Measurements from ENCODE around the gene DEFB132.
"Not testable (repeated sequence)": the region's sequence is repeated elsewhere in the genome, so short reads cannot be mapped to it uniquely, and the experiment has no call there.

DEFB132 gene

DNA sequence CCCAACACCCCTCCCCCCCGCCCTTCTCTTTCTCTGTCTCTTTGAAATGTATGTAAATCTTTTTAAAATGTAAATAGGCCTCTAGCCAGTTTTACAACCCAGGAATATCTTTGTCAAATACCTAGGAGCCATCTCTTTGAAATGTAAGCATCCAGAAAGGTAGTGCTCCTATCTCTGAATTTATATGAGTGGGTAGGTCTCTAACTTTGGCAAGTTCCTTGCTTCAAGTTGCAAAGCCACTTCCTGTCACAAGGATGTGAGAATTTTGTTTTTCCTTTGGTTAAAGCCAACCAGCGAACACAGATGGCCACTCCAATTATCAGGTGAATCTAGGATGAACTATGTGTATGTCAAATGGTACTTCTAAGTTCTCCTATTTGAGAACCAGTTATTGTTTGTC lies 6.2 kb upstream of the DEFB132 start:
- no peaks in the 10 kb centered on the region for H3K4me1 Mint-ChIP-seq
- H3K36me3 Mint-ChIP-seq: no peaks in the 10 kb centered on the region
- no peak for DNase-seq (ENCODE audit: low spot score in 2 of 2)
- no peak overlapping the region for H3K27ac Mint-ChIP-seq
- ATAC-seq: no peak
- H3K9me3 Mint-ChIP-seq: no peaks in the 10 kb centered on the region
- no peak overlapping the region for H3K4me3 Mint-ChIP-seq

DNA sequence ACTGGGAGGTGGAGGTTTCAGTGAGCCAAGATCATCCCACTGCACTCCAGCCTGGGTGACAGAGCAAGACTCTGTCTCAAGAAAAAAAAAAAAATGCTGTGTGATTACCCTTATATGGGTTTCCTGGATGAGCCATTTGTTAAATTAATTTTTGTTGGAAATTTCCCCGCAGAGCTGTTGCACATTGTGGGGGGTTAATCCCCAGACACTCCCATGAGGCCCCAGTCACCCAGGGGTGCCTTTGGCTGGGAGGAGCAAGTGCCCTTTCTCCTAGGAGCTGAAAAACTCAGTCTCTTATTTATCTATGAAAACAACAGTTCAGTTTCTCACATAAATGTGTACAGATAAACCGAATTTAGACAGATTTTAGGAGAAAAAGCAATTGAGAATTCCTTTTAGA lies 4.7 kb upstream of the DEFB132 start:
- DNase-seq (ENCODE audit: low spot score in 2 of 2) (no peak), ATAC-seq (no peak)
- Mint-ChIP-seq H3K36me3 (no peaks in the 10 kb centered on the region), H3K4me1 (no peaks in the 10 kb centered on the region), H3K4me3 (no peak overlapping the region), H3K27ac (no peak overlapping the region), H3K9me3 (no peaks in the 10 kb centered on the region)

DNA sequence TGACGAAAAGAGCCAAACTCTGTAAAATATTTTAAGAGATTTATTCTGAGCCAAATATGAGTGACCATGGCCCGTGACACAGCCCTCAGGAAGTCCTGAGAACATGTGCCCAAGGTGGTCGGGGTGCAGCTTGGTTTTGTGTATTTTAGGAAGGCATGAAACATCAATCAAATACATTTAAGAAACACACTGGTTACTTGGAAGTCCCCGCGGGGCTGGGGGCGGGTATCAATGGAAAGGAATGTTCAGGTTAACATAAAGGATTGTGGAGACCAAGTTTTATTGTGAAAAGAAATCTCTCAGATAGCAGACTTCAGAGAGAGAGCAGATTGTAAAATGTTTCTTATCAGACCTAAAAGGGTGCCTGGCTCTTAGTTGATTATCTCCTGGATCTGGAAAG lies 4.1 kb upstream of the DEFB132 start:
- not testable (repeated sequence) for ATAC-seq; DNase-seq (ENCODE audit: low spot score in 2 of 2); H3K4me1 Mint-ChIP-seq; H3K27ac Mint-ChIP-seq; H3K4me3 Mint-ChIP-seq; H3K36me3 Mint-ChIP-seq; H3K9me3 Mint-ChIP-seq

DNA sequence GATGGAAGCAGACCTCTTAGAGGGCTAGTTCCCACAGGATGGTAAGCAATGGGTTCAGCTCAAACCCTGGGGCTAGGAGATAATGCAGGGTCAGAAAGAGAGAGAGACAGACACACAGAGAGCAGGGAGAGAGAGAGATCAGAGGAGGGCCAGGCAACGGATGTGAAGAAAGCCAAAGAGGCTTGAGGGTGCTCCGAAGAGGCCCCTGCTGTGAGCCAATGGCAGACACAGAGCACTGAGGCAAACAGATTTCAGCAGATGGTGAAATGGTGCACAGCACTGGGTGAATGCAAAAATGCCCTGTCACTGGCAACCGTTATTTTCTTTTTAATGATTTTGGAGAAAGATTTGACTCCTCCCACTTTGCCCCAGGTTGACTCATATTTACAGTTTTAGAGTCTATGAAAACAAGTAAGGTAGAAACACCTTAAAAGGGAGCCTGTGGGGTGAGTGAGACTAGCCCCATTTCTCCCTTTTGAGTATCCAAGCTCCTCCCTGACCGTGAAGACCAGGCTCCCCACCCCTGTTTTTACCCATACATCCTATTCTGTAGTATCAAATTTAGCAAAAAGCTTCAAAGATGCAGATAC lies 840 bp downstream of the DEFB132 start:
- DNase-seq (ENCODE audit: low spot score in 2 of 2) (peak in 1 of 2 donors; percentile 18), ATAC-seq (peak; percentile 57)
- H3K9me3 Mint-ChIP-seq: no peaks in the 10 kb centered on the region
- H3K27ac Mint-ChIP-seq: no peak overlapping the region
- H3K4me3 Mint-ChIP-seq: no peak overlapping the region
- peaks cover 15% of the 10 kb centered on the region for H3K4me1 Mint-ChIP-seq
- no peaks in the 10 kb centered on the region for H3K36me3 Mint-ChIP-seq

DNA sequence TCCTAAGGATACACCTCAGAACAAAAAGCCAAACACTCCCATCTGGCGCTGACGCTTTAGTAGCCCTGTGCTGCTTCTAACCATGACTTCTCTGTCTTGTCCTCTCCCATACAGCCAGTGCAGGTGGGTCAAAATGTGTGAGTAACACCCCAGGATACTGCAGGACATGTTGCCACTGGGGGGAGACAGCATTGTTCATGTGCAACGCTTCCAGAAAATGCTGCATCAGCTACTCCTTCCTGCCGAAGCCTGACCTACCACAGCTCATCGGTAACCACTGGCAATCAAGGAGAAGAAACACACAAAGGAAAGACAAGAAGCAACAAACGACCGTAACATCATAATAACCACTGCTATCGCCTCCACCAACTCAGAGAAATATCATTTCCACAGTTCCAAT lies 1.4 kb downstream of the DEFB132 start:
- no peak overlapping the region for H3K27ac Mint-ChIP-seq
- H3K36me3 Mint-ChIP-seq: no peaks in the 10 kb centered on the region
- peaks cover 15% of the 10 kb centered on the region for H3K4me1 Mint-ChIP-seq
- H3K4me3 Mint-ChIP-seq: no peak overlapping the region
- peak; percentile 42 for ATAC-seq
- H3K9me3 Mint-ChIP-seq: no peaks in the 10 kb centered on the region
- peak in 1 of 2 donors; percentile 46 for DNase-seq (ENCODE audit: low spot score in 2 of 2)

DNA sequence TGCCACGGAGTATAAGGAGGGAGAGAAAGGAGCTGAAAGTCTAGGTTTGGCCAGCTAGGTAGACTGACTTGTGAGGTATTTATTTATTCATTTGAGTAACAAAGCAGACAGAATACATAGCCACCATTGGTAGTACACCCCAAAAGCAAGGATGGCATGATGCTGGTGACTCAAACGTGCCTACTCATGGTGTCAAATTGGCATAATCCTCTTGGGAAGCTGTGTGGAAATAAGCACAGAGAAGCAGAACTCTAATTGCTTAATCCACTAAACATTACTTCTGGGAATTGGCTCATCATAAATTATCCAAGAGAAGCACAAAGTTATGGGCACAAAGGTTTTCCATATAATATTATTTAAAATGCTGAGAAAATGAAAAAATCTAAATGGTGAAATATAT lies 2.5 kb downstream of the DEFB132 start:
- H3K9me3 Mint-ChIP-seq: no peaks in the 10 kb centered on the region
- H3K4me1 Mint-ChIP-seq: peaks cover 15% of the 10 kb centered on the region
- ATAC-seq: no peak
- H3K36me3 Mint-ChIP-seq: no peaks in the 10 kb centered on the region
- no peak overlapping the region for H3K4me3 Mint-ChIP-seq
- no peak overlapping the region for H3K27ac Mint-ChIP-seq
- peak in 1 of 2 donors; percentile 26 for DNase-seq (ENCODE audit: low spot score in 2 of 2)

DNA sequence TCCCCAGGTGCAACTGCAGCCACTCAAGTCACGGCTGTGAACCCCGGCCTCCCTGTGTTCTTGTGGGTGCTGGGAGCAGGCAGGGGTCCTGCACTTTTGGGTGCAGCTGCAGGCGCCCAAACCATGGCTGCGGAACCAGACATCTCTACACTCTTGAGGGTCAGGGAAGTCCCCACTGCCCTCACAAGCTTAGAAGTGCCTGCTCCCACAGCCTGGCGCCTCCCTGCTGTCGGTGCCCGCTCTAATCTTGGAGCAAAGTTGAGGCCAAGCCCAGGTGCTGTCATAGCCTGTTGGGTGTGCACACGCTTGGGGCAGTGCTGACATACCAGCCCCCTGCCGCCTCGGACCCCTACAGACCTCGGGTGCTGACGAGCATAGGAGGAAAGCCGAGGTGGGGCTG lies 6.2 kb downstream of the DEFB132 start:
- DNase-seq (ENCODE audit: low spot score in 2 of 2) (no peak), ATAC-seq (no peak)
- no peaks in the 10 kb centered on the region for H3K36me3 Mint-ChIP-seq
- no peak overlapping the region for H3K27ac Mint-ChIP-seq
- H3K9me3 Mint-ChIP-seq: no peaks in the 10 kb centered on the region
- no peak overlapping the region for H3K4me3 Mint-ChIP-seq
- peaks cover 18% of the 10 kb centered on the region for H3K4me1 Mint-ChIP-seq

DNA sequence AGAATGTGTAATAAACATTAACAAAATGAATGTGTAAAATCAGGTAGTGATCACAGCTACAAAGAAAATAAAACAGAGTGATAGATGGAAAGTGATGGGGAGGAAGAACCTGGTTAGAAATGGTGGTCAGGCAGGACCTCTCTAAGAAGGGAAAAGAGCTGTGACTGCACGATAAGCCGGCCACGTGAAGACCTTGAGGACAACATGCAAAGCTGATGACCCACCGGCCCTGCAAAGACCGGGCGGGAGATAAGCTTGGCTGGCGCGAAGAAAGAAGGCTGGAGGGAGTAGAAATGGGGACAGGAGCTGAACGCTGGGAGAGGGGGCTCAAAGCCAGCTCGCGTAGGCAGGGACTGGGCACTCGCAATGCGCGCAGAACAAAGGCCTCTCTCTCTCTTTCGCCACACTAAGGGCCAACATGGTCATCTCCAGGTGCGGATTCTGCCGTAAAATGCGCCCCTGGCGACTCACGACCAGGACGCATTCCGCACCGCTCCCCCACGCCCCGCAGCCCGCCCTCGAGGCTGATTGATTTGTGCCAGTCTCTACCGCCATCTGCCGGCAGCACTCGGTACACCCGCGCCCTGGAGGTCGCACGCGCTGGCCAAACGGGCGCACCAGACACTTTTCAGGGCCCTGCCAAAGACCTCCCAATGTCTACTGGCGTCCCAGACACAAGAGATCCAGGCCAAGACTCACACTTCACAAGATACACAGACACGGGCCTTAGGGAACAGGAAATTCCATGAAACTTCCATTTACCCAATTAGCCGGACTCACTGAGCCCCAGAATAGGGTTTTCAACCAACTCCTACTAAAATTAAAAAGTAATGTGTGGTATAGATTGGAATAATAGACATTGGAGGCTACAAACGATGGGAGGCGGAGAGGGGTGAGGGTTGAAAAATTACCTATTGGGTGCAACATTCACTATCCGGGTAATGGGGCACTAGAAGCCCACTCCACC lies 9.4 kb downstream of the DEFB132 start:
- Mint-ChIP-seq H3K27ac (peak overlapping the region; percentile 85), H3K4me1 (peaks cover 12% of the 10 kb centered on the region), H3K9me3 (no peaks in the 10 kb centered on the region), H3K36me3 (no peaks in the 10 kb centered on the region), H3K4me3 (peak overlapping the region; percentile 75)
- ATAC-seq: peak; percentile 93
- DNase-seq (ENCODE audit: low spot score in 2 of 2): peak; percentile 84 to 95

DNA sequence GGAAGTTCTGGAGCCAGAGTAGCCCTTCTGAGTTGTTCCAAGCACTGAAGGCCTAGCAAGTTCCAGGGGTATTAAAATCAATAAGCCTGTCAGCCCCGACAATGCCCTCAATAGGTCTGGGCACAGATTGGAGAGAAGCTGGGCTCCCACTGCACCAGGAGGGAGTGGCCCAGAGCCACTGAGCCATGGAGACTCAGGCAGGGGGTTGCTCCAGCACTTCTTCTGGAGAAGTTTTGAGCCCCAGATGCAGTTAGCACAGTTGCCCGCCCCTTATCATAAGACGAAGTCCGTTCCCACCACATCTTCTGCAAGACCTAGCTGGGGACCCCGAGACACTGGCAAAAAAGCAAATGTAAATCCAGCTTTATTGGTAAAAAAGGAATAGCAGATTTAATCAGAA lies 13.0 kb downstream of the DEFB132 start:
- no peaks in the 10 kb centered on the region for H3K36me3 Mint-ChIP-seq
- no peak overlapping the region for H3K4me3 Mint-ChIP-seq
- no peak for ATAC-seq

DNA sequence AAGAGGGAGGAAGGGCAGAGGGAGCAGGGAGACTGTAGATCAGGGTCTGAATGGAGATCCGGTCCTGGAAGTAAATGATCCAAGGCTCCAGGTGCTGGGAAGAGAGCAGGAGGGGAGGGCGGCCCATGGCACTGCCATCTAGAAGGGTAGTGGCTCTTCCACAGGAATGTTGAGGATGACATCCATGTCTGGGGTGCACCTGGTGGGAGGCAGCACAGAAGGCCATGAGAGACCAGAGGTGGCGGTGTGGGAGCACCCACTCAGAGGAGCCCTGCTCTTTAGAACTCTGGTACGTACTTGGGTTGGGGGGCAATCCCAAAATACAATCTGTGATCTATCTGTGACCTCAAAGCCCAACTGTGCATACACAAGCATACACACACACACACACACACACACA lies 13.5 kb downstream of the DEFB132 start:
- Mint-ChIP-seq H3K27ac (no peak overlapping the region), H3K9me3 (no peaks in the 10 kb centered on the region), H3K4me1 (peaks cover 12% of the 10 kb centered on the region), H3K4me3 (no peak overlapping the region), H3K36me3 (no peaks in the 10 kb centered on the region)
- DNase-seq (ENCODE audit: low spot score in 2 of 2) (no peak), ATAC-seq (no peak)

More for the DNA sequence above, 13.0 kb downstream of the DEFB132 start:
- Mint-ChIP-seq H3K9me3 (no peaks in the 10 kb centered on the region), H3K27ac (no peak overlapping the region), H3K4me1 (peaks cover 12% of the 10 kb centered on the region)
- DNase-seq (ENCODE audit: low spot score in 2 of 2): no peak

DNA sequence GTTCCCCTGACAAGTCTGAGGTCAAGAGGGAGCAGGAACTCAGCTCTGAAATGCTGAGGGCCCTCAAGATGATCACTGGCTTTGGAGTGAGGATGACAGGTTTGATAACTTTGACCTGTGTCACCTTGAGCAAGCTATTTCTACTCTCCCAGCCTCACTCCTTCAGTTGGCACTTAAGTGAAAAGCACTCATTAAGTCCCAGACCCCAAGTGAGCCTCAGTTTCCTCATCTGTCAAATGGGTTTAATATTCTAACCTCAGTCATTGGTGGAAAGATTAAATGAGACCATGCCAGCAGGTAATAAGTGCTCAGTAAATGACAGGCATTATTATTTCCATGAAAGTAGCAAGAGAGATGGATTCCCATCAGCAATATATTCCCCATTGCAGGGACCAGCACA lies 14.0 kb downstream of the DEFB132 start:
- peaks cover 8% of the 10 kb centered on the region for H3K4me1 Mint-ChIP-seq
- no peak for ATAC-seq
- H3K4me3 Mint-ChIP-seq: no peak overlapping the region
- H3K36me3 Mint-ChIP-seq: no peaks in the 10 kb centered on the region
- no peak for DNase-seq (ENCODE audit: low spot score in 2 of 2)
- no peak overlapping the region for H3K27ac Mint-ChIP-seq
- no peaks in the 10 kb centered on the region for H3K9me3 Mint-ChIP-seq

DNA sequence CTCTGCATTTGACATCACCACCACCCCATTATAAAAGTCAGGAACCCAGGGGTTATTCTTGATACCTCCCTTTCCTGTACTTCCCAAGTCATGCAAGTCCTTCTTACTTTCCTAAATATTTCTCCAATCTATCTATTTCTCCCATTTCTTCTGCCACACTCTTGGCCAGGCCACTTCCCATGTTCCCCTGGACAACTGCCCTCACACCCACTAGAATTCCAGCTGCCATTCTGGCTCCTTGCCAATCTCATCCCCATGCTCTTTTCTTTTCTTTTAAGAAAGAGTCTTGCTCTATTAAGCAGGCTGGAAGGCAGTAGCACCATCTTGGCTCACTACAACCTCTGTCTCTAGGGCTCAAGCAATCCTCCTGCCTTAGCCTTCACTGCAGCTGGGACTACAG lies 15.2 kb downstream of the DEFB132 start:
- no peaks in the 10 kb centered on the region for H3K4me1 Mint-ChIP-seq
- H3K9me3 Mint-ChIP-seq: no peaks in the 10 kb centered on the region
- peak overlapping the region; percentile 15 for H3K27ac Mint-ChIP-seq
- DNase-seq (ENCODE audit: low spot score in 2 of 2) (no peak), ATAC-seq (no peak)
- H3K4me3 Mint-ChIP-seq: no peak overlapping the region
- no peaks in the 10 kb centered on the region for H3K36me3 Mint-ChIP-seq

DNA sequence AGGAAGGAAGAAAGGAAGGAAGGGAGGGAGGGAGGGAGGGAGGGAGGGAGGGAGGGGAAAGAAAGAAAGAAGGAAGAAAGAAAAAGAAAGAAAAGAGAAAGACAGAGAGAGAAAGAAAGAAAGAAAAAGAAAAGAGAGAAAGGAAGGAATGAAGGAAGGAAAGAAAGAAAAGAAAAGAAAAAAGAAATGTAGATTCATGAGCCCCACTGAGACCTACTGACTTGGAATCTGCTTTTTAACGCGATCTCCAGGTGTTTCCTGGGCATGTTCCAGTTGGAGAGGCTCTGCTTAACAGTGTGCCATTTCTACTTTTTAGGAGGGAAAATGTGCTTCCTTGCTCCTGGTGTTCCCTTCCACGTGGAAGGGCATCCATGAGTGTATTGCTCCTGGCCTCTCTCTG lies 16.4 kb downstream of the DEFB132 start:
- ATAC-seq: no peak
- DNase-seq (ENCODE audit: low spot score in 2 of 2): no peak
- Mint-ChIP-seq H3K4me1 (no peaks in the 10 kb centered on the region), H3K9me3 (no peaks in the 10 kb centered on the region), H3K4me3 (no peak overlapping the region), H3K36me3 (no peaks in the 10 kb centered on the region), H3K27ac (no peak overlapping the region)

DNA sequence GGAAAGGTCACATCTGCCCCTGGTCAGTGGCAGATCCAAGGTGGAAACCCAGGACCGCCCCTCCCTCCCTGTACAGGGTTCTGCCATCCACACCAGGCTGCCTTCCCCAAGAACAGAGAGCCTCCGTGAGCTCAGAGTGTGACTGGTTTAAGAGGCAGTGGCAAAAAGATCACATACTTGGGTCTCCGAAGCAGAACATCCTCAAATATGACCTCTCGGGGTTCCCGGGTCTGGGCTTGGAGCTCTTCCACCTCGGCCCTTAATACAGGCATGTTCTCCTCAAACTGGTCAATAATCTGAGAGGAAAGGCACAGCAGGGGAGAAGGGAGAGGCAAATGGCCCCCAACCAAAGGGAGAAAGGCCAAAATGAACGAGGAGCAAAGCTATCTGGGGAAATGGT lies 18.3 kb downstream of the DEFB132 start:
- DNase-seq (ENCODE audit: low spot score in 2 of 2) (no peak), ATAC-seq (no peak)
- no peak overlapping the region for H3K4me3 Mint-ChIP-seq
- no peaks in the 10 kb centered on the region for H3K9me3 Mint-ChIP-seq
- H3K36me3 Mint-ChIP-seq: no peaks in the 10 kb centered on the region
- no peak overlapping the region for H3K27ac Mint-ChIP-seq
- H3K4me1 Mint-ChIP-seq: no peaks in the 10 kb centered on the region

DNA sequence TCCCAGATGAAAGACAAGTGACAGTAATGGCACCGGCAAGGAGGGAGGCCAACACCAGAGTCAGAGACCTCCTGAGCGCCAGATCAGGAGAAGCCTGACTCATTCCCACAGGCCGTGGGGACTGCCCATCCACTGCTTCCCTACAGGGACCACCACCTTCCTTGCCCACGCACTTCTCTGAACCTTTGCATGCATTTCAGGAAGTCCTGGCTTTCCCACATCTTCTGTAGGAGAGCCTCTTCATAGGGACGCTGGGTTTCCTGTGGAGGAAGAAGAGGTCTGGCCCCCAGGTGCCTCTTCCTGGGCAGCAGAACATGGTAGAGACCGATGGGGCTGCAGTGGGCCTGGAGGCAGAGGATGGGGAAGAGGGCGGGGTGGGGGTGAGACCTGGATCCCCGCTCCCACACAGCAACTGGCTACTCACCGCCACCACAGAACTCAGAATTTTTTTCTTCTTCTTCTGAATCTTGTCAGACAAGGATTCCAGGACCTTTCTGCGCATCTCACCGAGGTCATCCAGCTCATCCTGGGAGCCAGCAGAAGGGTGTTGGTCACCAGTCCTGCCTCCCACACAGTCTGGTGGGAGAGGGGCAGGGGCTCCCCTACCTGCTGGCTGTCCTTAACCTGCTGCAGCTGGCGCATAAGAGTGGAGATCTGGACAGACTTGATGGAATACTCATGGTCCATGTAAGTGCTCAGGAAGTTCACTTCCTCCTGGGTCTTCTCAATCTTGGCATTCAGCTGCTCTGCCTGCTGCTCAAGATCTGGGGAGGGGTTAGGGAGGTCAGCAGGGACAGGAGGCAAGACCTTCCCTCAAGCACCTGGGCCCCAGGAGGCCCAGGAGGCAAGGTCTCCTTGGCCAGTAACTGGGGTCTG lies 19.3 kb downstream of the DEFB132 start:
- Mint-ChIP-seq H3K27ac (no peak overlapping the region), H3K36me3 (no peaks in the 10 kb centered on the region), H3K9me3 (no peaks in the 10 kb centered on the region), H3K4me3 (no peak overlapping the region), H3K4me1 (no peaks in the 10 kb centered on the region)
- ATAC-seq (no peak), DNase-seq (ENCODE audit: low spot score in 2 of 2) (no peak)

Measured in stimulated activated effector memory CD8-positive, alpha-beta T cell treated with anti-CD3 and anti-CD28 coated beads, Interleukin-12 subunit alpha, Interleukin-12 subunit beta, amount 100 ng/mL, for 72 hours (primary cell).